Breast epithelium (tissue), 3 donors: ENCODE data around the gene EML6.
"Not testable (repeated sequence)": the region's sequence is repeated elsewhere in the genome, so short reads cannot be mapped to it uniquely, and the experiment has no call there.

ENCODE experiments used
- CTCF ChIP-seq, 3 donors: fragments of 450-650 bp; IDR thresholded peaks; one replicate each; pipeline ENCODE4 v1.5.1; 2016 to 2017; ENCODE audit warnings: antibody characterized with exemption in 3 of 3, mild to moderate bottlenecking in 3 of 3, moderate library complexity in 3 of 3
- POLR2A ChIP-seq: fragments of 450-650 bp; IDR thresholded peaks from one replicate; pipeline ENCODE4 v1.6.1; 2016; ENCODE audit warnings: antibody characterized with exemption, mild to moderate bottlenecking, moderate library complexity

- not testable (repeated sequence) for TF ChIP-seq CTCF (IDR thresholded peaks at IDR 0.05); POLR2A
Observed at GRCh38 chr2:54990694-54991093, 267.2 kb downstream of the EML6 start.
